Neutrophil (primary cell): ENCODE results near the gene IQGAP2.

Experiments
- H3K27ac ChIP-seq: fragments of 200-600 bp; sonication (generic); 2 replicates; pipeline ENCODE4 v1.5.1; 2016; ENCODE audit warnings: mild to moderate bottlenecking, moderate library complexity
- H3K27me3 ChIP-seq: fragments of 200-600 bp; sonication (generic); 2 replicates; pipeline ENCODE4 v1.6.0; 2016; ENCODE audit warnings: mild to moderate bottlenecking
- H3K36me3 ChIP-seq: fragments of 200-600 bp; sonication (generic); 2 replicates; pipeline ENCODE4 v1.5.1; 2017
- H3K4me1 ChIP-seq, 2 experiments: fragments of 200-600 bp in 1 of 2; sonication (generic) in 1 of 2; 1 replicate in 1 of 2; 2 replicates in 1 of 2; pipeline versions ENCODE4 v1.5.1 to v1.6.1; 2013 to 2016; ENCODE audit warnings: low read depth in 1 of 2, low read length in 1 of 2, mild to moderate bottlenecking in 1 of 2, moderate library complexity in 1 of 2; ENCODE audit not compliant: control insufficient read depth in 1 of 2, insufficient read depth in 1 of 2
- H3K4me3 ChIP-seq, 2 experiments: fragments of 200-600 bp in 1 of 2; sonication (generic) in 1 of 2; 1 replicate in 1 of 2; 2 replicates in 1 of 2; pipeline ENCODE4 v1.5.1; 2013 to 2016; ENCODE audit warnings: low read depth in 1 of 2, low read length in 1 of 2, mild to moderate bottlenecking in 1 of 2, moderate library complexity in 1 of 2
- H3K9me3 ChIP-seq: fragments of 200-600 bp; sonication (generic); 2 replicates; pipeline ENCODE4 v1.5.1; 2016
- TF ChIP-seq, protein P1 (sequence below): fragments of 200-600 bp; sonication (generic); IDR thresholded peaks from 2 replicates; pipeline ENCODE4 v1.5.1; 2016; ENCODE audit warnings: antibody characterized with exemption

IQGAP2 gene

DNA sequence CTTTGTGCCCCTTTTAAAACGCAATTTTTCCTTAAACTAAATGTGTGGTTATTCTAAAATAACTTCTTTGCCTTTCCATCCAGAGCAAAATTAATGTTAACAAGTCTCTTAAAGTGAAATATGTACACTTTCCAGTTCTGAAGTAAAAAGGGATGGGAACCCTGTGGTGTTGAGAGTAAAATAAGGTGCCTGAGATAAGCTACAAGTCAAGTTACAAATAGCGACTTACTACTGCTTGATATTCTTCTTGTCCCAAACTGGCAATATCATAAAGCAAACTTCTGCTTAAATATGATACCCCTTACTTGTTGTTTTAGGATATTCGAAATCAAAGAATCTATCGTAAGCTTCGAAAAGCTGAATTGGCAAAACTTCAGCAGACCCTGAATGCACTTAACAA lies 294.6 kb downstream of the IQGAP2 start:
- Histone ChIP-seq H3K4me3 (no peak overlapping the region), H3K27me3 (no peaks in the 10 kb centered on the region), H3K9me3 (no peaks in the 10 kb centered on the region), H3K36me3 (peaks cover 86% of the 10 kb centered on the region), H3K27ac (no peak overlapping the region), H3K4me1 (peaks cover 6 to 7% of the 10 kb centered on the region in 2 experiments)
- TF ChIP-seq, protein P1, sequence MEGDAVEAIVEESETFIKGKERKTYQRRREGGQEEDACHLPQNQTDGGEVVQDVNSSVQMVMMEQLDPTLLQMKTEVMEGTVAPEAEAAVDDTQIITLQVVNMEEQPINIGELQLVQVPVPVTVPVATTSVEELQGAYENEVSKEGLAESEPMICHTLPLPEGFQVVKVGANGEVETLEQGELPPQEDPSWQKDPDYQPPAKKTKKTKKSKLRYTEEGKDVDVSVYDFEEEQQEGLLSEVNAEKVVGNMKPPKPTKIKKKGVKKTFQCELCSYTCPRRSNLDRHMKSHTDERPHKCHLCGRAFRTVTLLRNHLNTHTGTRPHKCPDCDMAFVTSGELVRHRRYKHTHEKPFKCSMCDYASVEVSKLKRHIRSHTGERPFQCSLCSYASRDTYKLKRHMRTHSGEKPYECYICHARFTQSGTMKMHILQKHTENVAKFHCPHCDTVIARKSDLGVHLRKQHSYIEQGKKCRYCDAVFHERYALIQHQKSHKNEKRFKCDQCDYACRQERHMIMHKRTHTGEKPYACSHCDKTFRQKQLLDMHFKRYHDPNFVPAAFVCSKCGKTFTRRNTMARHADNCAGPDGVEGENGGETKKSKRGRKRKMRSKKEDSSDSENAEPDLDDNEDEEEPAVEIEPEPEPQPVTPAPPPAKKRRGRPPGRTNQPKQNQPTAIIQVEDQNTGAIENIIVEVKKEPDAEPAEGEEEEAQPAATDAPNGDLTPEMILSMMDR: no peak

DNA sequence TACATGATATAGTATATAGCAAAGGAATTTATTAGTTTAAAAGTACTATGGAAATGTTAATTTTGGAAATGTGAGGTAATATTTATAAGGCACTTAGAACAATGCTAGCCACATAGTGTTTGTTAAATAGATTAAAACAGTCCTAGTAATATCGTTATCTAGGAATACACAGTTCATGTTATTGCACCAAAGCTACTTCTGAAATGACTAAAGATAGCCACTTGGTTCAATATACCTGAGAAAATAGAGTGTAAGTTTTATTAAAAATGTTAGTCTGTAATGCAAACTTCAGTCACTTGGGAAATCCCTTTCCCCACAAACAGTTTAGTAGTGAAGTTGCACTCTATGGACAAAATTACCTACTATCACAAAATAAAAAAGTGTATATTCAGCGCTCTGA lies 297.5 kb downstream of the IQGAP2 start:
- no peaks in the 10 kb centered on the region for H3K27me3 ChIP-seq
- H3K36me3 ChIP-seq: peaks cover 71% of the 10 kb centered on the region
- peaks cover 6 to 10% of the 10 kb centered on the region in 2 experiments for H3K4me1 ChIP-seq
- H3K9me3 ChIP-seq: no peaks in the 10 kb centered on the region
- TF ChIP-seq, protein P1: no peak
- no peak overlapping the region for H3K4me3 ChIP-seq
- no peak overlapping the region for H3K27ac ChIP-seq

DNA sequence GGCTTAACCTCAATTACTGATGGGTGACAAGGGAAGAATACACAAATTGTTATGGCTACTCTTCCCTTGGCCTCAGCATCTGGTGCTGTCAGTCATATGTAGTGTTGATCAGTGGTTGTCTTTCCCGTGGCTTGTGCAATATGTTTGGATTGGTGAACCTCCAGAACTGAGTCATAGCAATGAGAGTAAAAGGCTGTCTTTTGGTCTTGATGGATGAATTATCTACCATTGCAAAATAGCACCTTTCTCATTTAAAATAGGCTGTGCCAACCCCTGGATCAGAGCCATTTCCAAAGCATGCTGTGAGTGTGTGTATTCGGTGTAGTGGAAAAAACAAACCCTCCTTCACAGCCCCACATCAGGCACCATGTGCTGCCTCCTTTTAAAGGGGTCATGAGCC lies 298.2 kb downstream of the IQGAP2 start:
- H3K27ac ChIP-seq: no peak overlapping the region
- H3K4me1 ChIP-seq: peaks cover 3 to 6% of the 10 kb centered on the region in 2 experiments
- H3K27me3 ChIP-seq: no peaks in the 10 kb centered on the region
- TF ChIP-seq, protein P1: no peak
- H3K36me3 ChIP-seq: peaks cover 64% of the 10 kb centered on the region
- no peak overlapping the region for H3K4me3 ChIP-seq
- H3K9me3 ChIP-seq: no peaks in the 10 kb centered on the region

DNA sequence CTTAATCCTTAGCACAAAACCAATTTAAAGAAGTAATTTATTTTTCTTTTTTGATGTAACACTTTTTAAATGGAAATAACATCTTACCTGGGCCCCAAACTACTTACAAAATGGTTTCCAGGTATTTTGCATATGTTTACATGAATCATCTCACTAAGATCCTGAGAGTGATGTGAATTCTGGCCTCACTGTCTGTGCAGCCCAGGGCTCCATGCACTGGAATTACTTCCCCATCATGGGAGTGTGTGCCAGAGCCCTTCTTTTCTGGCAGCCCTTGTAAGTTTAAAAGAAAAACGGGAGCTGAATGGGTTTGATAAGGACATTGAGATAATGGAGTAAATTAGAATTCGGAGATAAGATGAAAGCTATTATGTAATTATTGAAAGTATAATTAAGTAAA lies 300.6 kb downstream of the IQGAP2 start:
- no peaks in the 10 kb centered on the region for H3K27me3 ChIP-seq
- H3K4me3 ChIP-seq: no peak overlapping the region
- no peak overlapping the region for H3K27ac ChIP-seq
- H3K4me1 ChIP-seq: peaks cover 0 to 3% of the 10 kb centered on the region in 2 experiments
- no peaks in the 10 kb centered on the region for H3K9me3 ChIP-seq
- peaks cover 72% of the 10 kb centered on the region for H3K36me3 ChIP-seq
- TF ChIP-seq, protein P1: no peak

DNA sequence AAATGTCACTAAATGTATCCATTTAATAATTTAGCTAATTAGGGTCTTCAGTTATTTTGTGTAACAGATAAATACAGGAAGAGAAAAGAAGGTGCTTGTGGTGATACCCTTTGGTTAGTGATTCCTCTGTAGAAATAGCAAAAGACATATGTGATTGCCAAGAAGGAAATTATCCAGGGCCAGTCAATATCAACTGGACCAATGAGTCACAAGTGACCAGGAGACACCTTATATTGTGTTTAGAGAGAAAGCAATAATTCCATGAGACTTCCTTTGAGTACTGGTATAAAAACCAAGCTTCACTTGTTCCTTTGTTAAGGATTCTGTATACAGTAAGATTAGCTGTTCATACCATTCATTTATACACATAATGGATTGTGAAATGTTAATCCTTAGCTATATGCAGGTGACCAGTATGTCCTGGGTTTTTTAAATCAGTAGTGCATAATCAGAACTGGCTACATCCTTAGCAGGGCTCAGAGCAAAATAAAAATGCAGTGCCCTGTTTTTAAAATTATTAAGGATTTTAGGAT lies 301.1 kb downstream of the IQGAP2 start:
- Histone ChIP-seq H3K4me1 (peaks cover 0 to 3% of the 10 kb centered on the region in 2 experiments), H3K36me3 (peaks cover 67% of the 10 kb centered on the region), H3K27ac (no peak overlapping the region), H3K27me3 (no peaks in the 10 kb centered on the region), H3K4me3 (no peak overlapping the region), H3K9me3 (no peaks in the 10 kb centered on the region)
- TF ChIP-seq, protein P1: no peak
